Measurements from ENCODE around the gene SUCLG2.
"Not testable (repeated sequence)": the region's sequence is repeated elsewhere in the genome, so short reads cannot be mapped to it uniquely, and the experiment has no call there.

Gene SUCLG2

DNA sequence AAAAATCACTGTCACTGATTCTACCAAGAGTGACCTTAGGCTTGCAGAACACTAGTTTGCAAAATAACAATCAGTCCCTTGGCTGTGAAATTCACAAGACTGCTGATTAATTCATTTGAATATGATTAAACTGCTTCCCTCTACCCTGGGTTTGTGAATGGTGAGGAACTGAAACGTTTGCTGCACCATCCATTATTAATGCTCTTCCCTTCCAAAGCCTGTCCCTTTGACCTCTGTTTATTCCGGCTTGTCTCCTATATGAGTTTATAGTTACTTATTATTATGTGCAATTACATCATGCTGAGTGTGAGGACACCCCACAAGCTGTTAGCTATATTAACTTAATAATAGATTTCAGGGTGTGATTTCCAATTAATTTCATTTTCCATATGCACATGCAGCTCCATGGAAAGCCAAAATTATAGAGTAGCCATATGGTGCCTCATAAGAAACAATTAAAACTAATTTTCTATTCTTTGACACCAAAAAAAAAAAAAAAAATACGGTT, 96.5 kb downstream of the SUCLG2 start:
- Histone ChIP-seq H3K4me1 (ENCODE audit: control insufficient read depth, insufficient read depth, low read length) (no peaks in the 10 kb centered on the region), H3K9ac (ENCODE audit: low read depth, low read length) (no peak overlapping the region), H3K4me3 (ENCODE audit: low read length) (no peak overlapping the region), H3K9me3 (replicated peaks; ENCODE audit: low read length) (no peaks in the 10 kb centered on the region), H3K4me2 (ENCODE audit: low read length) (no peak overlapping the region), H3K36me3 (ENCODE audit: insufficient read depth, low read length) (peaks cover 21% of the 10 kb centered on the region), H3K27me3 (ENCODE audit: control insufficient read depth, insufficient read depth, low read length) (no peaks in the 10 kb centered on the region)

DNA sequence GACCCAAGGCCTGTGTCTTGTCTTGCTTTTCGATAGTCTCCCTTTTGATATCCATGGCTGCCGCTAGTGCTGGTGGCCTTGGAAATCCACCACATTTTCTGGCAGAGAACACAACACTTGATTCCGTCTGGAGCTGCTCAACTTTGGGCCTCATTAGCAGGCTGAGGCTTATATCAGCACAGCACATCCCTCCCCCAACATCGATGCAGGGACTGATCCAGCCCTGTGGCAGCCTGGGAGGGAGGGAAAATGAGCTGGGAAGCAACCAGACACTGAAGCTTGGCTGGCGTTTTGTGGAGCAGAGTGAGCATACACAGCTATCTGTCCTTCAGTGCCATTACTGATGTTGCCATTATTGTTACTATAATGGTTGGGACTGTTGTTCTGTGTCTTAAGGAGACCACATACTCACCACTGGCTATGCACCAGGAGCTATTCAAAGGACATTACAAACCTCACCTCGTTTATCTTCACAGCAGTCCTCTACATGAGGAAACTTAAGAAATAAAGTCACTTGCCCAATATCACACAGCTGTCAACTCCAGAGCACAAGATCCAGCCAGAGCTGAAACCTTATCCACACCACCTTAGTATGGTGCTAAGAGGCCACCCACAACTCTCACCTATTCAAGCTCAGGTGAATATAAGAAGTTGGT, 102.9 kb downstream of the SUCLG2 start:
- Histone ChIP-seq H3K27me3 (ENCODE audit: control insufficient read depth, insufficient read depth, low read length) (no peaks in the 10 kb centered on the region), H3K9me3 (replicated peaks; ENCODE audit: low read length) (no peaks in the 10 kb centered on the region), H3K4me1 (ENCODE audit: control insufficient read depth, insufficient read depth, low read length) (no peaks in the 10 kb centered on the region), H3K4me2 (ENCODE audit: low read length) (no peak overlapping the region), H3K36me3 (ENCODE audit: insufficient read depth, low read length) (peaks cover 20% of the 10 kb centered on the region), H3K4me3 (ENCODE audit: low read length) (no peak overlapping the region), H3K9ac (ENCODE audit: low read depth, low read length) (no peak overlapping the region)

DNA sequence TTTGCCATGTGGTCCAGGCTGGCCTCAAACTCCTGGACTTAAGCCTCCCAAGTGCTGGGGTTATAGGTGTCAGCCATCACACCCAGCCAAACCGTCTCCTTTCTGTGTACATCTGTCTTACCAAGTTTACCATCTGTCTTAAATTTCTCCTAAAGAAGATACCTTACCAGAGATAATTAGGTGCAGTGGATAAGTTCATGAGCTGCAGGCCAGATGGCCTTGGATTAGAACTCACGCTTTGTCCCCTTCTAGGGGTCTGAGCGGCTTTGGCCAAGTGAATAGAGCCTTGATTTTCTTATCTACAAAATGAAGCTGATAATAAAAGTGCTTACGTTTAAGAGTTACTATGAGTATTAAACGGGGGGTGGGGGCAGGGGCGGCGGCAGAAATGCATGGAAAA, 103.9 kb downstream of the SUCLG2 start:
- H3K27me3 ChIP-seq (ENCODE audit: control insufficient read depth, insufficient read depth, low read length), result no peaks in the 10 kb centered on the region
- H3K4me3 ChIP-seq (ENCODE audit: low read length), result no peak overlapping the region
- H3K4me2 ChIP-seq (ENCODE audit: low read length), result no peak overlapping the region
- no peaks in the 10 kb centered on the region for H3K9me3 ChIP-seq (replicated peaks; ENCODE audit: low read length)
- H3K9ac ChIP-seq (ENCODE audit: low read depth, low read length), result no peak overlapping the region
- peaks cover 16% of the 10 kb centered on the region for H3K36me3 ChIP-seq (ENCODE audit: insufficient read depth, low read length)
- no peaks in the 10 kb centered on the region for H3K4me1 ChIP-seq (ENCODE audit: control insufficient read depth, insufficient read depth, low read length)

DNA sequence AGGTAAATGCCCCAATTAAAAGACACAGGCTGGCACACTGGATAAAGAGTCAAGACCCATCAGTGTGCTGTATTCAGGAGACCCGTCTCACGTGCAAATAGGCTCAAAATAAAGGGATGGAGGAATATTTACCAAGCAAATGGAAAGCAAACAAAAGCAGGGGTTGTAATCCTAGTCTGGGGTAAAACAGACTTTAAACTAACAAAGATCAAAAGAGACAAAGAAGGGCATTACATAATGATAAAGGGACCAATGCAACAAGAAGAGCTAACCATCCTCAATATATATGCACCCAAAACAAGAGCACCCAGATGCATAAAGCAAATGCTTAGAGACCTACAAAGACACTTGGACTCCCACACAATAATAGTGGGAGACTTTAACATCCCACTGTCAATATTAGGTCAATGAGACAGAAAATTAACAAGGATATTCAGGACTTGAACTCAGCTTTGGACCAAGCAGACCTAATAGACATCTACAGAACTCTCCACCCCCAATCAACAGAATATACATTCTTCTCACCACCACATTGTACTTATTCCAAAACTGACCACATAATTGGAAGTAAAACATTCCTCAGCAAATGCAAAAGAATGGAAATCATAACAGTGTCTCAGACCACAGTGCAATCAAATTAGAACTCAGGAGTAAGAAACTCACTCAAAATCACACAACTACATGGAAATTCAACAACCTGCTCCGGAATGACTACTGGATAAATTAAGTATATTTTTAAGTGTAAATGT, 111.7 kb downstream of the SUCLG2 start:
- H3K9ac ChIP-seq (ENCODE audit: low read depth, low read length); H3K4me3 ChIP-seq (ENCODE audit: low read length); H3K4me1 ChIP-seq (ENCODE audit: control insufficient read depth, insufficient read depth, low read length); H3K27me3 ChIP-seq (ENCODE audit: control insufficient read depth, insufficient read depth, low read length); H3K4me2 ChIP-seq (ENCODE audit: low read length); H3K9me3 ChIP-seq (replicated peaks; ENCODE audit: low read length); H3K36me3 ChIP-seq (ENCODE audit: insufficient read depth, low read length): not testable (repeated sequence)

DNA sequence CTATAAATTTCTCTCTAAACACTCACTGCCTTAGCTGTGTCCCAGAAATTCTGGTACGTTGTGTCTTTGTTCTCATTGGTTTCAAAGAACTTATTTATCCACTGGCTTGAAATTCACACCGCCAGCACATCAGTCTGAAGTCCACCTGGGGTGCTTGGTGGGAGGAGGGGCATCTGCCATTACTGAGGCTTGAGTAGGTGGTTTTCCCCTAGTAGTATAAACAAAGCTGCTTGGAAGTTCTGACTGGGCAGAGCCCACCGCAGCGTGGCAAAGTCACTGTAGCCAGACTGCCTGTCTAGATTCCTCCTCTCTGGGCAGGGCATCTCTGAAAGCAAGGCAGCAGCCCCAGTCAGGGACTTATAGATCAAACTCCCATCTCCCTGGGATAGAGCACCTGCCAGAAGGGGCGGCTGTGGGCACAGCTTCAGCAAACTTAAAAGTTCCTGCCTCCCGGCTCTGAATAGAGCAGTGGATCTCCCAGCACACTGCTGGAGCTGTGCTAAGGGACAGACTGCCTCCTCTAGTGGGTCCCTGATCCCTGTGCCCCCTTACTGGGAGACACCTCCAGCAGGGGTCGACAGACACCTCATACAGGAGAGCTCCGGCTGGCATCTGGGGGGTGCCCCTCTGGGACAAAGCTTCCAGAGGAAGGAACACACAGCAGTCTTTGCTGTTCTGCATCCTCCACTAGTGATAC, 114.1 kb downstream of the SUCLG2 start:
- Histone ChIP-seq H3K9me3 (replicated peaks; ENCODE audit: low read length) (no peaks in the 10 kb centered on the region), H3K4me3 (ENCODE audit: low read length) (no peak overlapping the region), H3K36me3 (ENCODE audit: insufficient read depth, low read length) (no peaks in the 10 kb centered on the region), H3K4me2 (ENCODE audit: low read length) (no peak overlapping the region), H3K9ac (ENCODE audit: low read depth, low read length) (no peak overlapping the region), H3K4me1 (ENCODE audit: control insufficient read depth, insufficient read depth, low read length) (peaks cover 13% of the 10 kb centered on the region), H3K27me3 (ENCODE audit: control insufficient read depth, insufficient read depth, low read length) (no peaks in the 10 kb centered on the region)

DNA sequence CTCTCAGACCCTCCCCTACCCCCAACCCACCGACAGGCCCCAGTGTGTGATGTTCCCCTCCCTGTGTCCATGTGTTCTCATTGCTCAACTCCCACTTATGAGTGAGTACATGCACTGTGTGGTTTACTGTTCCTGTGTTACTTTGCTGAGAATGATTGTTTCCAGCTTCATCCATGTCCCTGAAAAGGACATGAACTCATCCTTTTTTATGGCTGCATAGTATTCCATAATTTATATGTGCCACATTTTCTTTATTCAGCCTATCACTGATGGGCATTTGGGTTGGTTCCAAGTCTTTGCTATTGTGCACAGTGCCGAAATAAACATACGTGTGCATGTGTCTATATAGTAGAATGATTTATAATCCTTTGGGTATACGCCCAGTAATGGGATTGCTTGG, 117.2 kb downstream of the SUCLG2 start:
- not testable (repeated sequence) for H3K36me3 ChIP-seq (ENCODE audit: insufficient read depth, low read length); H3K4me2 ChIP-seq (ENCODE audit: low read length); H3K9me3 ChIP-seq (replicated peaks; ENCODE audit: low read length); H3K27me3 ChIP-seq (ENCODE audit: control insufficient read depth, insufficient read depth, low read length); H3K9ac ChIP-seq (ENCODE audit: low read depth, low read length); H3K4me3 ChIP-seq (ENCODE audit: low read length)
- H3K4me1 ChIP-seq (ENCODE audit: control insufficient read depth, insufficient read depth, low read length), result peaks cover 28% of the 10 kb centered on the region

DNA sequence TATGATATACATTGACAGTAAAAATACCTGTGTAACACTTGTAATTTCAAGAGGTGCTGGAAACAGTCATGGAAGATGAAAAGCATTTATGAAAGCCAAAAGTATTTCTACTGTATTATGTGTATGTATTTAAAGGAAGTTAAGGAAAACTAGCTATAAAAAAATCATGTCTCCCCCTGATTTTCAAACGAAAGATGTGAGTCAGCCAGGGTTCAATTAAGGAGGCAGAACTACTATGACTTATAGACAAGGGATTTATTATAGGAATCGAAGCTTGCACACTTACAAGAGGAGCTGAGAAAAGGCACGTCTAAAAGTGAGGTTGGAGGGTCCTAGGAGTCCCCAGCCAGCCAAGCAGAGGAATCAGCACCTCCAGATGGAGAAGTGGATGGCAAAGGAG, 119.4 kb downstream of the SUCLG2 start:
- no peaks in the 10 kb centered on the region for H3K9me3 ChIP-seq (replicated peaks; ENCODE audit: low read length)

DNA sequence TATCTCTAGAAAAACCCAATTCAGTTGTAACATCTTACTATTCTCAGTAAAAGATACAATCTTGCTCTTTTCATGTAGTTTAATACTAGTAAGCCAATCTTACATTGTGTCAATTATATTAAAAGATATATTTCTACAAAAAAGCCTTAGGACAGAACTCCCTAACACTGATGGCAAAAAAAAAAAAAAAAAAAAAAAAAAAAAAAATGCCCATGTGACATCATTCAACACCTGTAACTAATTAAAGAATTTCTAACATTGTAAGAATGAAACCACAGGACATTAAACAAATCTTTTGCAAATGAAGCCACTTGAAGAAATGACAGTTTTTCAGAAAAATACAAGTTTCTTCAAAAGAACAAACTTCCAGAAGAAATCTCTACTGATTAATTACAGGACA, 119.8 kb downstream of the SUCLG2 start:
- H3K4me1 ChIP-seq (ENCODE audit: control insufficient read depth, insufficient read depth, low read length), result peaks cover 54% of the 10 kb centered on the region
- H3K36me3 ChIP-seq (ENCODE audit: insufficient read depth, low read length), result no peaks in the 10 kb centered on the region
- H3K4me2 ChIP-seq (ENCODE audit: low read length), result no peak overlapping the region
- no peak overlapping the region for H3K9ac ChIP-seq (ENCODE audit: low read depth, low read length)
- no peaks in the 10 kb centered on the region for H3K27me3 ChIP-seq (ENCODE audit: control insufficient read depth, insufficient read depth, low read length)
- H3K9me3 ChIP-seq (replicated peaks; ENCODE audit: low read length), result no peaks in the 10 kb centered on the region
- no peak overlapping the region for H3K4me3 ChIP-seq (ENCODE audit: low read length)

More for the DNA sequence above, 119.4 kb downstream of the SUCLG2 start:
- no peaks in the 10 kb centered on the region for H3K36me3 ChIP-seq (ENCODE audit: insufficient read depth, low read length)
- no peak overlapping the region for H3K4me3 ChIP-seq (ENCODE audit: low read length)
- H3K4me2 ChIP-seq (ENCODE audit: low read length), result no peak overlapping the region
- H3K9ac ChIP-seq (ENCODE audit: low read depth, low read length), result no peak overlapping the region
- H3K27me3 ChIP-seq (ENCODE audit: control insufficient read depth, insufficient read depth, low read length), result no peaks in the 10 kb centered on the region
- H3K4me1 ChIP-seq (ENCODE audit: control insufficient read depth, insufficient read depth, low read length), result peaks cover 50% of the 10 kb centered on the region

DNA sequence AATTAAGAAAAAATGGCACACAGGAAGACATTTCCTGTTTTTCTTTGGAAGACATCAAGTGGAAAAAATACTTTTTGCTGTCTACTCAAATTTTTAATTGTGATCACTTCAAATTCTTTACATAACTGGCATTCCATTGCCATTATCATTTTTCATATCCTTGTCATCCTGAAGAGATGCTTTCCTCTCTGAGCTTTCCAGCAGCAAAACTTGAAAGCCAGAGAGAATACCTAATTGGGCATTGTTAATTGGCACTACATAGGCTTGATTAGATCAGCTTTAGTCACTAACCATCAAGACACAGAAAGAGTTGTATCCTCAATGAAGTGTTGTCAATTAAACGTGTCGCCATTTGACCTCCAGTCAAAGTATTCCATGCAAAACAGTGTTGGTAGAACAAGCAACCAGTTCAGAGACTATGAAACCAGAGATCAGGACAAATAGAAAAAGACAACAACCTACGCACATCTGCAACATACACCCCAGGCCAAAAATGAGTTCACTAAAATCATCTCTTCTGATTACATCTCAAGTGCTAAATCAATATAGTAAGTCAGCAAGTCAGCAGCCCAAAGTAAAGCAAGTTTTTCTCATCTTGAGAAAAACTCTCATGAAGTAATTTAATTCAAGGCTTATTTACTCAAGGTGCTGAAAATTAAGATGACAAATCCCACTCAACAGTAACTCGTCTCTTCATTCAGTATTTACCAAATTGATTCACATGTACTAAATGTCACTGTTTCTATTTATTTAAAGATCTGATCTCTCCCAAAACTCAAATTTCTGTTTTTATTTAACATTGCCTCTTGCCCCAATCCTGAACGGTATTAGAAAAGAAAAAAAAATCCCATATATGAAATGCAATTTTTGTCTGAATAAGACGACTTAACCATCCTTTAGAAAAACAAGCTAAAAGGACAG, 123.0 kb downstream of the SUCLG2 start:
- Histone ChIP-seq H3K9me3 (replicated peaks; ENCODE audit: low read length) (no peaks in the 10 kb centered on the region), H3K4me3 (ENCODE audit: low read length) (no peak overlapping the region), H3K36me3 (ENCODE audit: insufficient read depth, low read length) (peaks cover 16% of the 10 kb centered on the region), H3K9ac (ENCODE audit: low read depth, low read length) (no peak overlapping the region), H3K4me1 (ENCODE audit: control insufficient read depth, insufficient read depth, low read length) (peaks cover 69% of the 10 kb centered on the region), H3K4me2 (ENCODE audit: low read length) (peak overlapping the region; percentile 60), H3K27me3 (ENCODE audit: control insufficient read depth, insufficient read depth, low read length) (no peaks in the 10 kb centered on the region)

DNA sequence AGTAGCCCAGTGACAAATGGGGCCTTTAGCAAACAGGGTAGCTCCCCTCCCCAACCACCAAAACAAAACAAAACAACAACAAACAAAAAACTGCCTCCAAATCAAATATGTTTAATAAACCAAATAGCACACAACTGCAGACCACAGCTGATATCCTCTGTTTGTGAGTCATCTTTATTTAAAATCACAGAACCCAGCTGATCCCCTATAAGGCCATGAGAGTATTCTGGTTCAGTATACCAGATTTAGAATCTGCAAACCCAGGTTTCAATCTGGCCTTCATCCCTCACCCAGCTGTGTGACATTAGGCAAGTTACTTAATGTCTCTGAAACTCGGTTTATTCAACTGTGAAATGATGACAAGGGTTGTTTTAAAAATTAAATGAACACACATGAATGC, 124.5 kb downstream of the SUCLG2 start:
- H3K4me1 ChIP-seq (ENCODE audit: control insufficient read depth, insufficient read depth, low read length), result peaks cover 70% of the 10 kb centered on the region
- H3K9me3 ChIP-seq (replicated peaks; ENCODE audit: low read length), result no peaks in the 10 kb centered on the region
- no peak overlapping the region for H3K9ac ChIP-seq (ENCODE audit: low read depth, low read length)
- peaks cover 16% of the 10 kb centered on the region for H3K36me3 ChIP-seq (ENCODE audit: insufficient read depth, low read length)
- H3K27me3 ChIP-seq (ENCODE audit: control insufficient read depth, insufficient read depth, low read length), result no peaks in the 10 kb centered on the region
- H3K4me2 ChIP-seq (ENCODE audit: low read length), result no peak overlapping the region
- H3K4me3 ChIP-seq (ENCODE audit: low read length), result no peak overlapping the region

DNA sequence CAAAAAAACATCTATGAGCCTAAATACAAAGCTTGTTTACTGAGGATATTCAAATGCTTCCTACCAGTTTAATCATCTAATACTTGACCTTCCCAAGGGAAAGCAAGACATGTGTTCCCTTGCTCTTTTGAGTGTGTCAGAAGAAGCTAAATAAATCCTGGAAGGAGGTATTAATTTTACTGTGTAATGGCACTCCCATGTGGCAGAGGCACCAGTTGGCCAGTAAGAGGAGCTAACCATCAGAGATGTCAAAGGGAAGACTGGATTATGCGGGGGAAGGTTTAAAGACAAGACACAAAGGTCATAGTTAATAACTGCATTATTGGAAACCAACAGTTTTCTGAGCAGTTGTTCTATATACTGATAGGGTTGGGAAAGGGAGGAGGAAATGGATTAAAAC, 125.1 kb downstream of the SUCLG2 start:
- H3K27me3 ChIP-seq (ENCODE audit: control insufficient read depth, insufficient read depth, low read length), result no peaks in the 10 kb centered on the region

More for the DNA sequence above, 125.1 kb downstream of the SUCLG2 start:
- no peak overlapping the region for H3K9ac ChIP-seq (ENCODE audit: low read depth, low read length)
- peaks cover 16% of the 10 kb centered on the region for H3K36me3 ChIP-seq (ENCODE audit: insufficient read depth, low read length)
- no peaks in the 10 kb centered on the region for H3K9me3 ChIP-seq (replicated peaks; ENCODE audit: low read length)
- H3K4me3 ChIP-seq (ENCODE audit: low read length), result no peak overlapping the region
- H3K4me1 ChIP-seq (ENCODE audit: control insufficient read depth, insufficient read depth, low read length), result peaks cover 66% of the 10 kb centered on the region
- H3K4me2 ChIP-seq (ENCODE audit: low read length), result no peak overlapping the region

Measured in skeletal muscle satellite cell (primary cell).